ENCODE measurements around the gene ASS1. TPM values are rescaled to one million over a fixed set of nuclear protein-coding genes. Genes with fewer than 3 reads are reported as not detected.

Gene ASS1
- total RNA-seq, 1 donor from 2014 or later, result 96.0 TPM

DNA sequence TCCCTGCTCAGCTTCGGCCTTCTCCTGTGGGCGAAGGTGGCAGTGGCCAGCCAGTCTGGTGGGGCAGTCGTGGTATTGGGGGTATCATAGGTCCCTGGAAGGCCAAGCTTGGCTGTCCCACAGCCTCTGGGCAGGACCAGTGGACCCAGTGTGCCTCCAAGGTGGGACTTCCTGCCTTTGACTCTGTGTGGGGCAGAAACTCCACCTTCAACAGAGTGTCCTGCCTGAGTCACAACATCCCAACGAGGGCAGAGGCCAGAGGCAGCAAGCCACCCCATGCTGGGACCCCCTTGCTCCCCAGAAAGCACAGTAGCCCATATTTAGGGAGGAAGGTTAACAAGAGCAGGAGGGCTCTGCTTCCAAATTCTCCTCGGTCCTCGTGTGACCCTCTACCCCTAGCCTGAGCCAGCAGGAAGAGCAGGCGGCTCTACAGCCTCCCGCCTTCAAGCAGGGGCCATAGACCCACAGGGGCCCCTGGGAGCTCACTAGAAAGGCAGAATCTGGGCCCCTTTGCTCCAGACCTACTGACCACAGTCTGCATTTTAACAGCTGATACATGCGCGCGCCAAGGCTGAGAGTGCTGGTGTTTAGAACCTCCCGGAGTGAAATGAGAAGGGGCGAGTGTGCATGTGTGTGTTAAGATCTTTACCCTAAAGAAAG, 83.0 kb downstream of the ASS1 start:
- intact Hi-C loops (cut with DNase I), result no loop called here
- peaks cover 18% of the 10 kb centered on the region for H3K27me3 ChIP-seq

DNA sequence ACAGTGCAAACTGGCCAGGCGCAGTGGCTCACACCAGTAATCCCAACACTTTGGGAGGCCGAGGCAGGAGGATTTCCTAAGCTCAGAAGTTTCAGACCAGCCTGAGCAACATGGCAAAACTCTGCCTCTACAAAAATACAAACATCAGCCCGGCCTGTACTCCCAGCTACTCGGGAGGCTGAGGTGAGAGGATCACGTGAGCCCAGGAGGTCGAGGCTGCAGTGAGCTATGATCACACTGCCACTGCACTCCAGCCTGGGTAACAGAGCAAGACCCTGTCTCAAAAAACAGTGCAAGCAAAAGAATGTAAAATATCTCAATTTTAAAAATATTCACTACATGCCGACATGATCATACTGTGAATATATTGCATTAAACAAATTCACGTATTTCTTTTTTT, 83.9 kb downstream of the ASS1 start:
- intact Hi-C loops (cut with DNase I), result no loop called here
- Histone ChIP-seq H3K4me1 (no peaks in the 10 kb centered on the region), H3K4me3 (no peak overlapping the region), H3K27ac (no peak overlapping the region), H3K9me3 (no peaks in the 10 kb centered on the region), H3K27me3 (peaks cover 20% of the 10 kb centered on the region), H3K36me3 (no peaks in the 10 kb centered on the region)
- TF ChIP-seq, protein P1, sequence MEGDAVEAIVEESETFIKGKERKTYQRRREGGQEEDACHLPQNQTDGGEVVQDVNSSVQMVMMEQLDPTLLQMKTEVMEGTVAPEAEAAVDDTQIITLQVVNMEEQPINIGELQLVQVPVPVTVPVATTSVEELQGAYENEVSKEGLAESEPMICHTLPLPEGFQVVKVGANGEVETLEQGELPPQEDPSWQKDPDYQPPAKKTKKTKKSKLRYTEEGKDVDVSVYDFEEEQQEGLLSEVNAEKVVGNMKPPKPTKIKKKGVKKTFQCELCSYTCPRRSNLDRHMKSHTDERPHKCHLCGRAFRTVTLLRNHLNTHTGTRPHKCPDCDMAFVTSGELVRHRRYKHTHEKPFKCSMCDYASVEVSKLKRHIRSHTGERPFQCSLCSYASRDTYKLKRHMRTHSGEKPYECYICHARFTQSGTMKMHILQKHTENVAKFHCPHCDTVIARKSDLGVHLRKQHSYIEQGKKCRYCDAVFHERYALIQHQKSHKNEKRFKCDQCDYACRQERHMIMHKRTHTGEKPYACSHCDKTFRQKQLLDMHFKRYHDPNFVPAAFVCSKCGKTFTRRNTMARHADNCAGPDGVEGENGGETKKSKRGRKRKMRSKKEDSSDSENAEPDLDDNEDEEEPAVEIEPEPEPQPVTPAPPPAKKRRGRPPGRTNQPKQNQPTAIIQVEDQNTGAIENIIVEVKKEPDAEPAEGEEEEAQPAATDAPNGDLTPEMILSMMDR (IDR thresholded peaks at IDR 0.05), result no peak
- no peak for DNase-seq
- ATAC-seq, result no peak

More for the DNA sequence above, 83.0 kb downstream of the ASS1 start:
- ATAC-seq, result no peak
- Histone ChIP-seq H3K9me3 (no peaks in the 10 kb centered on the region), H3K36me3 (no peaks in the 10 kb centered on the region), H3K4me3 (no peak overlapping the region), H3K4me1 (no peaks in the 10 kb centered on the region), H3K27ac (no peak overlapping the region)
- no peak for DNase-seq
- TF ChIP-seq, protein P1 (IDR thresholded peaks at IDR 0.05), result no peak

DNA sequence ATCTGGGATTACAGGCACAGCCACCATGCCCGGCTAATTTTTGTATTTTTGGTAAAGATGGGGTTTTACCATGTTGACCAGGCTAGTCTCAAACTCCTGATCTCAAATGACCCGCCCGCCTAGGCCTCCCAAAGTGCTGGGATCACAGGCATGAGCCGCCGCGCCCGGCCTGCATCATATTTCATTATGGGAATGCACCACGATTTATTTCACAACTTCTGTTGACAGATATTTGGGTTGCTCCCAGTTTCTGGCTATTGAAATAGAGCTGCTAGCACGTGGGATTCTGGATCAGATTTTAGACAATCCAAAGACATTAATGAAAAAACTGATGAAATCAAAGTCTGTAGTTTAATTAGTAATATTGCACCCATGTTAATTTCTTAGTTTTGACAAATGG, 86.2 kb downstream of the ASS1 start:
- Histone ChIP-seq H3K27me3 (peaks cover 26% of the 10 kb centered on the region), H3K36me3 (no peaks in the 10 kb centered on the region), H3K4me1 (no peaks in the 10 kb centered on the region), H3K27ac (no peak overlapping the region), H3K9me3 (no peaks in the 10 kb centered on the region), H3K4me3 (no peak overlapping the region)
- intact Hi-C loops (cut with DNase I), result no loop called here
- TF ChIP-seq, protein P1 (IDR thresholded peaks at IDR 0.05), result no peak
- ATAC-seq (no peak), DNase-seq (no peak)

DNA sequence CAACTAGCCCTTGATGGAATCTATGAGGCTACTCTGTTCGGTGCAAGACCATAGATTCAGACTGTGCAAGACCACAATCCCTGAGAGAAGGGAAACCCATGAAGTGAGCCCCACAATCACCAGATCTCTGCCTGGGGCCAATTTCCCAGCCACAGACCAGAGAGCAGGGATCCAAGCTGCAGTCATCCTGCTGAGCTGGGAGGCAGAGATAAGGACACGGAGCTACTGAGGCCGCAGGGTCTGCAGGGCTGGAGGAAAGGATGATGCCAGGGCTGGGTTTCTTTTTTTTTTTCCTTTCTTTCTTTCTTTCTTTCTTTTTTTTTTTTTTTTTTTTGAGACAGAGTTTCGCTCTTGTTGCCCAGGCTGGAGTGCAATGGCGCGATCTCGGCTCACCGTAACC, 86.9 kb downstream of the ASS1 start:
- no peaks in the 10 kb centered on the region for H3K9me3 ChIP-seq
- H3K36me3 ChIP-seq, result no peaks in the 10 kb centered on the region
- no peak overlapping the region for H3K27ac ChIP-seq
- TF ChIP-seq, protein P1 (IDR thresholded peaks at IDR 0.05), result no peak
- H3K4me1 ChIP-seq, result no peaks in the 10 kb centered on the region
- H3K4me3 ChIP-seq, result no peak overlapping the region
- intact Hi-C loops (cut with DNase I), result no loop called here
- ATAC-seq (no peak), DNase-seq (no peak)
- peaks cover 33% of the 10 kb centered on the region for H3K27me3 ChIP-seq

DNA sequence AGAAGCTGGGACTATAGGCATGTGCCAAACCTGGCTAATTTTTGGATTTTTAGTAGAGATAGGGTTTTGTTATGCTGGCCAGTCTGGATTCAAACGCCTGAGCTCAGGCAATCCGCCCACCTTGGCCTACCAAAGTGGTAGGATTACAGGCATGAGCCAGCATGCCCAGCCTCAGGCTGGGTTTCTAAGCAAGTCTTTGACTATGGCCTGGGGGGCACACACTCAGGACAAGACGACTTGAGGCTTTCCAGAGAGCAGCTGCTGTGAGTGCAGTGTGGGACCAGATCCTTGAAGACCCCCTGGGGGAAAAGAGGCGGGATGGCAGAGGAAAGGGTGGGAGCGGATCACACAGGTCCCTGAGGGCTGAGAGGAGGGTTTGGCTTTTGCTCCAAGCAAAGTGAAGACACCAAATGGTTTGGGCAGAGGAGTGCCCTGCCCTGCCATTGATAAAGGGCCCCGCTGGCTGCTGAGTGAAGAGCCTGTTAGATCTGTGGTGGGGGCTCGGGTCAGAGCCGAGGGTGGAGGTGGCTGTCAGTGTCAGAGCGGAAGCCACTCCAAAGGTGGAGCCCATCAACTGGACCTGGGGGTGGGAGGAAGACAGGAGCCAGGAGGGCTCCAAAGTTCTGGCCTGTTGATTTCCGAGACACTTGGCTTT, 87.8 kb downstream of the ASS1 start:
- Histone ChIP-seq H3K4me3 (no peak overlapping the region), H3K9me3 (no peaks in the 10 kb centered on the region), H3K27me3 (peaks cover 42% of the 10 kb centered on the region), H3K4me1 (peaks cover 3% of the 10 kb centered on the region), H3K27ac (no peak overlapping the region), H3K36me3 (no peaks in the 10 kb centered on the region)
- ATAC-seq (no peak), DNase-seq (no peak)
- intact Hi-C loops (cut with DNase I), result no loop called here
- TF ChIP-seq, protein P1 (IDR thresholded peaks at IDR 0.05), result no peak
